HUDEP-2 (cell line): Measurements from ENCODE around the gene HMOX1.
"Not testable (repeated sequence)": the region's sequence is repeated elsewhere in the genome, so short reads cannot be mapped to it uniquely, and the experiment has no call there.

Experiments
- DNase-seq, 76 experiments: peaks; one replicate each; lab custom pipeline; 2025; ENCODE audit not compliant: unreplicated experiment in 76 of 76; lab: John Stamatoyannopoulos, UW

Gene HMOX1

DNA sequence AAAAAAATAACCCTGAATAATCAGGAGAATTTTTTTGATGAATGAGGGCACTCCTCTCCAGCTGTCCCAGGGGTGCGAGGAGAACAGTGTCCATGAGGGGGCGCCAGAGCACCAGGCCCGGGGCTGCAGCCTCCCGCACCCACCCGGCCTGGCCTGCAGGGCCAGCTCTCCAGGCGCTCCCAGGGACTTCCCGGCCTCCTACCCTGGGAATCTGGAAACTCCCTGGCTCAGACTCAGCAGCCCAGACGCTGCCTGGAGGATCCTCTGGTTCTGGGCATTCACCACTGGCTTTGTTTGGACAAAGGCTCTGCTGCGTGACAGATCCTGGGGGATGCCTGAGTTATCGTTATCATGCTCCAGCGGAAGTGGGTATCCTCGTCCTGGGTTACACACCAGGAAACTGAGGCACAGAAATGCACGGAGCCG lies 50.0 kb downstream of the HMOX1 start:
- DNase-seq, result peak in 54 of 76 experiments; percentile 1 to 71 (median 34)

DNA sequence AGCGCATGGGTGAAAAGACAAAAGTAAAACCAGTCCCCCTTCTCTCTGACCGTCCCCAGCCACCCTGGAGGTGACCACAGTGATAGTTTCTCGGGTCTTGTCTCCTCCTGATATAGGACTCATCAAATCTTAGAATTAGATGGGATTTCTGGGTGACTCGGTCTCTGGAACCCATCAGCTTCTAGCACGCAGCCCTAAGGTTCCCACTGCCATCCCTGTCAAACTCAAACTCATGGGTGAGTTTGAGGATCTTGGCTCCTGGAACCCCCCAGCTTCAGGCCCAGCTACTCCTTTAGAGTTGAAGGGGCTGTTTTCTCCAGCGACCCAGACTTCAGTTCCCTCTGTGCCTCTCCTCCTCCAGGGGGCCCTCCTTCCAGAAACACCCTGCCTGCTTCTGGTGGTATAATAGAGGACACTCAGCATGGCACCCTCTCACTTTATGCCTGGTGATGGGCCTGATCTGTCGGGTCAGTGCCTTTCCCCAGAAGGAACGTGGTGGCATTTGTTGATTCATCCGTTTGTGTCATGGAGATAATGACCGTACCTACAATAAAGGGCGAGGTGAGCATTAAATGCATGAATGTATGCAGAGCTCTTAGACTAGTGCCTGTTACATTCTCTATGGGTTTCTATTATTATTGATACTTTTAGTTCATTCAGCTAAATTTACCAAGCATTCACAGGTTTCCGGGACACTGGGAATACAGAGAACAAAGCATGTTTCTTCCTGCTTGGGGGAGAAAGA lies 50.8 kb downstream of the HMOX1 start:
- no peak for DNase-seq

- DNase-seq, result no peak
Observed at GRCh38 chr22:35432228-35432905, 51.5 kb downstream of the HMOX1 start.

- no peak for DNase-seq
Observed at GRCh38 chr22:35434061-35434710, 53.3 kb downstream of the HMOX1 start.

DNA sequence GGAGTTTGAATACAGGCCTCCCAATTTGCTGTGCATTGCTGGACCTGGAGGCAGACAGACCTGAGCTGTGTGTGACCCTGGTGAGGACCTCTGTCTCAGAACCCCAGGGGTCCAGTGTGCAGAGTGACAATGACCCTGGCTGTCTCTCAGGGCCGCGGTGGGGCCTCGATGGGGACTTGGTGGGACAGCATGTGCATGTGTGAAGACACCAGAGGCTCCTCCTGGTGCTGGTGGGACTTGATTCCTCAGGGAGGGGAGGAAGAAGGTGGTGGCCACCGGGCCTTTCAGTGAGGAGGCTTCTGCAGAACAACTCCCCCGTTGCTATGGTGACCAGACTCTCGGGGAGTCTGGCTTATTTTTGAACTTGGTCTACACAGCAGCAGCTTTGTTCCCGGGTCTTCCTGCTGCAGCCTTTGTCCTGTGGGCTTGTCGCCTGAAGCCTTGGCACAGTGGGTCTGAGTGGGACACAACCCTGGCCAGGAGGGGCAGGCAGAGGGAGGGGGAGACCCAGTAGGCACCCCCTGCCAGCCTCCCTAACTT lies 54.4 kb downstream of the HMOX1 start:
- no peak for DNase-seq

DNA sequence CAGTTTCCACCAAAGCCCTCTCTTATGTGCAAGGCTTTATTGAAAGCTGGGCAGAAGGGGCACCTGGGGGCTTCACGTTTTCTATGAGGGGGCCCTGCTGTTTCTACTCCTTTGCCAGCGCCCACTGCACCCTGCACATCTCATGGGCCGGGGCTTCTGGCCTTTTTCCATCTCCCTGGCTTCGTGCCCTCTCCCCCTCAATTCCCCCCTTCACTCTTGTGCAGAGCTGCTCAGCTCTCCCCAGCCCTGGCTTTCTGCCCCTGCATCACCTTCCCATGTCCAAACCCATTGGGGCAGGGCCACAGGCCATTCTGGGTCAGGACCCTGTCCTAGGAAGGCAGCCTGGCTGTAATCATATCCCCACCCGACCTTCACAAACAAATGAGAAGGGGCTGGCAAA lies 55.5 kb downstream of the HMOX1 start:
- no peak for DNase-seq

- peak in 28 of 76 experiments; percentile 3 to 48 (median 14) for DNase-seq
Observed at GRCh38 chr22:35437049-35437448, 56.2 kb downstream of the HMOX1 start.

DNA sequence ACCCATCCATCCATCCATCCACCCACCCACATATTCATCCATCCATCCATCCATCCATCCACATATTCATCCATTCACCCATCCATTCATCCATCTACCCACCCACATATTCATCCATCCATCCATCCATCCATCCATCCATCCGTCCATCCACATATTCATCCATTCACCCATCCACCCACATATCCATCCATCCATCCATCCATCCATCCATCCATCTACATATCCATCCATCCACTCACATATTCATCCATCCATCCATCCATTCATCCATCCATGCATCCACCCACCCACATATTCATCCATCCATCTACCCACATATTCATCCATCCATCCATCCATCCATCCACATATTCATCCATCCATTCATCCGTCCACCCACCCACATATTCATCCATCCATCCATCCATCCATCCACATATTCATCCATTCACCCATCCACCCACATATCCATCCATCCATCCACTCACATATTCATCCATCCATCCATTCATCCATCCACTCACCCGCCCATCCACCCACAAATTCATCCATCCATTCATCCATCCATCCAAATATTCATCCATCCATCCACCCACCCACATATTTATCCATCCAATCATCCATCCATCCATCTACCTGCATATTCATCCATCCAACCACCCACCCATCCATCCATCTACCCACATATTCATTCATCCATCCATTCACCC lies 57.9 kb downstream of the HMOX1 start:
- not testable (repeated sequence) for DNase-seq

DNA sequence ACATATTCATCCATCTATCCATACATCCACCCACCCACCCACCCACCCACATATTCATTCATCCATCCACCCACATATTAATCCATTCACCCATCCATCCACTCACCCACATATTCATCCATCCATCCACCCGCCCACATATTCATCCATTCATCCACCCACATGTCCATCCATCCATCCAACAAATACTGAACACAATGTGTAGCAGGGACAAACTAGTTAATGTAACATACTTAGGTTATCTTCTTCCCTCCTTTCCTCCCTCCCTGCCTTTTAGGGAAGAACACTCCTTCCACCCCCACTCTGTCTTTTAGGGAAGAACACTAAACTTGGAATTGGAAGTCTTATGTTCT lies 58.4 kb downstream of the HMOX1 start:
- DNase-seq, result no peak

GRCh38 chr22:35440129-35440528 lies 59.2 kb downstream of the HMOX1 start:
- no peak for DNase-seq

GRCh38 chr22:35441489-35442100 lies 60.7 kb downstream of the HMOX1 start:
- no peak for DNase-seq

DNA sequence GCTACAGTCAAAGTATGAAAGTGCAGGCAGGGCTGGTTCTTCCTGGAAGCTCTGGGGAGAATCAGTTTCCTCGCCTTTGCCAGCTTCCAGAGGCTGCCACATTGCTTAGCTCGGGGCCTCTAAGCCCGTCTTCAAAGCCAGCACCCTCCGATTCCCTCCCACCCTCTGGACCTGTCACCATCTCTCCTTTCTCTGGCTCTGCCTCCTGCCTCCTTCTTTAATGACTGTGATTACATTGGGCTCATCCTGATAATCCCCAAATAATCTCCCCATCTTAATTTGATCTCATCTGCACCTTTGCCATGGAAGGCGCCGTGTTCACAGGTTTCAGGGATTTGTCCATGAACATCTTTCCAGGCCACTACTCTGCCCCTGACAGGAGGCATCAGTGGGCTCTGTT lies 61.6 kb downstream of the HMOX1 start:
- no peak for DNase-seq

DNA sequence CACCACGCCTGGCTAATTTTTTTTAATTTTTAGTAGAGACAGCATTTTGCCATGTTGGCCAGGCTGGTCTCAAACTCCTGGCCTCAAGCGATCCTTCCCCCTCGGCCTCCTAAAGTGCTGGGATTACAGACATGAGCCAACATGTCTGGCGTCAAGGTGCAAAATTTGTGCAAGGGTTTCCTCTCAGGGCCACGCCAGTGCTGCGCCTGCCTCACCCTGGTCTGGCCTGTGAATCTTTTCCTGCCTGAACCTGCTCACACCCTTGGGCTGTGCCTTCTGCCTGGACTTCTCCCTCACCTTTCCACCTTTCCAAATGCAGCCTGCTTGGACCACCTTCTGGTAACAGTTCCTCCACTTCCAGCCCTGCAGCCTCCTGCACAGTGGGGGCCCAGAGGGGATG lies 62.4 kb downstream of the HMOX1 start:
- no peak for DNase-seq
